Measurements from ENCODE around the gene NAPSA. TPM values are rescaled to one million over a fixed set of nuclear protein-coding genes. Genes with fewer than 3 reads are reported as not detected.

The NAPSA gene
- total and polyA plus RNA-seq, 2 donors (not counting 3 experiments of a cell fraction or from before 2014, with no cell fraction given) = 0.19 TPM; not detected in 1

DNA sequence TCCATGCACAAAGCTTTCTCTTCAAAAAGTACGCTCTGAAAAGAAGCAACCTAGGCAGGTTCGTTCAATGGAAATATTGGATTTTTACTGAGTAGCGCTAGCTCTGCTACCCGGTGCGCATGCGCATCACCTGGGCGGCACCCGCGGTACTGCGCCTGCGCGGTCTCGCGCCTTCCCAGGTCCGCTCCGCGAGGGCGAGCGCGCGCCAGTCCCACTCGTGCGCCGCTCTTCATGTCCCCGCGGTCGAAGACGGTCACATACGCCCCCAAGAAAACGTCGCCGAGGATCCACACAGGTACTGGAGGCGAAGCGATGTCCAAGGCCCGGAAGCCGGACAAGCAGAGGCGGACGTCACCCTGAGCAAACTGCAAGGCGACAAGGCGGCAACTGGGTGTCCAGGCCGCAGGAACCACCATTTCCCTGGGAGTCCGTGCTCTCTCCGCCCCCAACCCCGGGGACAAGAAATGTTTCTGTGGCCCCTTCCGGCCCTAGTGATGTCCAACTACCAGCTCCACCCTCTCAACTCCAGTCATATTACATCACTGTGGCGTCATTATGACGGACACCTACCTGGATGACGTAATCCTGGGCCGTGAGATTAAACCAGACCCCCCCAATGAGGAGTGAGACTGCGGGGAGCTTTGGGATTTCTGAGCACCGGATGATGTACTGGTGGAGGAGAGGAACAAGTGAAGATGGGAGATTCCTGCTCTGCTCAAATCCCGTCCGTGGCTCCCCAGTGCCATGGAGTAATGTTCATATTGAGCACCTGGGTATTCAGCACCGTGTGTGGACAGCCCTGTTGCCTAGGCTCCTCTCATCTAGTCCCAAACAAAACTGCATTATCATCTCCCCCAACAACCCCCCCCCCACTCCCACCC is 31.5 kb downstream of the NAPSA start:
- dilution Hi-C loops (cut with MboI; ENCODE audit: extremely low pct_ligation_motif_present, low sequenced_read_pairs) (no loop called here), intact Hi-C loops (cut with micrococcal nuclease) (loop anchor here (1.0 to 5.0 kb wide), 2 partner anchors 15 to 323 kb away; no protein-coding TSS in a partner anchor)
- DNase-seq (ENCODE audit: low read depth, low spot score) (no peak), FAIRE-seq (peak; percentile 18)
- Histone ChIP-seq H3K4me1 (ENCODE audit: control insufficient read depth, extremely low read depth, insufficient read depth, low read length) (peaks cover 7% of the 10 kb centered on the region), H3K9me3 (replicated peaks; ENCODE audit: control insufficient read depth, insufficient read depth, low read length) (no peaks in the 10 kb centered on the region), H3K27ac (ENCODE audit: insufficient read depth, low read depth, low read length) (no peak overlapping the region), H3K9me1 (replicated peaks; ENCODE audit: control insufficient read depth, extremely low read depth, insufficient read depth, low read length) (no peaks in the 10 kb centered on the region), H2AFZ (ENCODE audit: low read depth, low read length) (peak overlapping the region; percentile 99), H3K79me2 (ENCODE audit: control insufficient read depth, insufficient read depth, low read length) (no peaks in the 10 kb centered on the region), H3K36me3 (ENCODE audit: control insufficient read depth in 2 of 2, extremely low read depth in 1 of 2, insufficient read depth in 2 of 2, low read length in 2 of 2) (no peaks in the 10 kb centered on the region), H3K4me2 (ENCODE audit: insufficient read depth, low read length) (peak overlapping the region; percentile 83), H4K20me1 (replicated peaks; ENCODE audit: control insufficient read depth, extremely low read depth, insufficient read depth, low read length) (no peaks in the 10 kb centered on the region), H3K27me3 (ENCODE audit: control insufficient read depth in 2 of 2, insufficient read depth in 2 of 2, low read length in 2 of 2) (peaks cover 11 to 14% of the 10 kb centered on the region in 2 experiments), H3K9ac (replicated peaks; ENCODE audit: extremely low read depth, insufficient read depth, low read length) (no peak overlapping the region), H3K4me3 (replicated peaks in 1 of 3; ENCODE audit: insufficient read depth in 1 of 3, low read depth in 1 of 3, low read length in 3 of 3) (peak overlapping the region in 2 of 3 experiments; percentile 27 to 60)
- BruUV-seq (replicated peaks) = TSS peak; percentile 54
- ChIA-PET POLR2A (no interaction called here), CTCF (interaction anchor here (1.0 to 1.7 kb wide), 3 partner anchors 23 to 82 kb away, joined by 3 to 8 read pairs (median 5); no protein-coding TSS in a partner anchor)
- TF ChIP-seq GATA2 (IDR thresholded peaks at IDR 0.05; ENCODE audit: insufficient read depth, insufficient read length, low read depth, low read length) = no peak
- peak; percentile 68 for TF ChIP-seq POLR2AphosphoS5 (IDR thresholded peaks at IDR 0.05; ENCODE audit: insufficient read depth, low read depth, low read length)
- TF ChIP-seq, protein P1, sequence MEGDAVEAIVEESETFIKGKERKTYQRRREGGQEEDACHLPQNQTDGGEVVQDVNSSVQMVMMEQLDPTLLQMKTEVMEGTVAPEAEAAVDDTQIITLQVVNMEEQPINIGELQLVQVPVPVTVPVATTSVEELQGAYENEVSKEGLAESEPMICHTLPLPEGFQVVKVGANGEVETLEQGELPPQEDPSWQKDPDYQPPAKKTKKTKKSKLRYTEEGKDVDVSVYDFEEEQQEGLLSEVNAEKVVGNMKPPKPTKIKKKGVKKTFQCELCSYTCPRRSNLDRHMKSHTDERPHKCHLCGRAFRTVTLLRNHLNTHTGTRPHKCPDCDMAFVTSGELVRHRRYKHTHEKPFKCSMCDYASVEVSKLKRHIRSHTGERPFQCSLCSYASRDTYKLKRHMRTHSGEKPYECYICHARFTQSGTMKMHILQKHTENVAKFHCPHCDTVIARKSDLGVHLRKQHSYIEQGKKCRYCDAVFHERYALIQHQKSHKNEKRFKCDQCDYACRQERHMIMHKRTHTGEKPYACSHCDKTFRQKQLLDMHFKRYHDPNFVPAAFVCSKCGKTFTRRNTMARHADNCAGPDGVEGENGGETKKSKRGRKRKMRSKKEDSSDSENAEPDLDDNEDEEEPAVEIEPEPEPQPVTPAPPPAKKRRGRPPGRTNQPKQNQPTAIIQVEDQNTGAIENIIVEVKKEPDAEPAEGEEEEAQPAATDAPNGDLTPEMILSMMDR (IDR thresholded peaks at IDR 0.05; ENCODE audit: extremely low read depth in 1 of 2, insufficient read depth in 1 of 2, low read depth in 1 of 2, low read length in 2 of 2) = no peak
- no peak for TF ChIP-seq EZH2 (IDR thresholded peaks at IDR 0.05; ENCODE audit: borderline replicate concordance, low read depth, low read length, severe bottlenecking)
- peak; percentile 63 for TF ChIP-seq POLR2A (IDR thresholded peaks at IDR 0.05; ENCODE audit: low read depth, low read length)
- no peak for TF ChIP-seq FOS (IDR thresholded peaks at IDR 0.05; ENCODE audit: borderline replicate concordance, insufficient read depth, low read length)
- no peak for TF ChIP-seq JUN (IDR thresholded peaks at IDR 0.05; ENCODE audit: borderline replicate concordance, insufficient read depth, insufficient read length, low read depth)
- TF ChIP-seq MYC (IDR thresholded peaks at IDR 0.05; ENCODE audit: low read depth, low read length) = no peak
- TF ChIP-seq, protein P2, sequence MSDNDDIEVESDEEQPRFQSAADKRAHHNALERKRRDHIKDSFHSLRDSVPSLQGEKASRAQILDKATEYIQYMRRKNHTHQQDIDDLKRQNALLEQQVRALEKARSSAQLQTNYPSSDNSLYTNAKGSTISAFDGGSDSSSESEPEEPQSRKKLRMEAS (IDR thresholded peaks at IDR 0.05; ENCODE audit: insufficient read depth, insufficient read length) = peak; percentile 82

Measured in endothelial cell of umbilical vein (primary cell).